Fibroblast of lung (primary cell): ENCODE results near the gene LIN37.

Experiments
- EZH2 ChIP-seq: IDR thresholded peaks from 2 replicates; pipeline ENCODE4 v1.5.1; 2012; ENCODE audit warnings: low read length, control low read depth, mild to moderate bottlenecking; ENCODE audit errors: missing control alignments
- TF ChIP-seq, protein P1 (sequence below), 2 donors: IDR thresholded peaks in 1 of 2; conservative IDR thresholded peaks in 1 of 2; 1 replicate in 1 of 2; 2 replicates in 1 of 2; pipeline ENCODE4 v1.5.1; 2011 to 2012; ENCODE audit warnings: low read length in 2 of 2, control low read depth in 1 of 2, inconsistent platforms in 1 of 2, low read depth in 1 of 2, mild to moderate bottlenecking in 1 of 2

DNA sequence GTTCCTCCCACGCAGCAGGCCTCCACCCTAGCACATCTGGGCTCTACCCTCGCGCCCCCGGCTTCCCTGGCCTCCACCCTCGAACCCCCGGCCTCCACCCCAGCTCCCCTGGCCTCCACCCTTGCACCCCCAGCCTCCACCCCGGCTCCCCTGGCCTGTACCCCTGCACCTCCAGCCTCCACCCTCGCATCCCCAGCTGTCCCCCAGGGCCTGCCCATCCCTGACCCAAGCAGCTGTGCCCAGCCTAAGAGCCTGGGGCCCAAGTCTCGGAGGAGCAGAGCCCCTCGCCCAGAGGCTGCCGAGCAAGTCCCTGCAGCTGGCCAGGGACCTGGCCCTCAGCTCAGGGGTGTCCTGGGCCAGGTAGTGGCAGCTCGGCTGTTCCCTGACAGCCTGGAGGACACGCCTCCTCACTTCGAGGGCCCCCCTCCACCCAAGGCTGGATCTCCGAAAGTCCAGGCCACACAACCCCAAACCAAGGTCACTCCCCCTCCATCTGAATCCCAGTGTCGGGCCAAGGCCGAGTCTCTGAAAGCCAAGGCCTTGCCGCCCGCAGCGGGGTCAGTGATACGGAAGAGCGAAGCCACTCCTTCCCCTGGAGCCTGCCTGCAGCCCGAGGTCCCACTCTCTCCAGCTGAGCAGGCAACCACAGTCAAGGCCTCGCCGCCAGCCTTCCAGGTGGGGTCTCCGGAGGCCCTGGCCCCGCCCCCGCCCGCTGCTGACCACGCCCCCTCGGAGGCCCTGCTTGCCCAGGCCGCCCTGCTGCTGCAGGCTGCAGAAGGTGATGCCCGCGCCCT lies 19.1 kb downstream of the LIN37 start:
- TF ChIP-seq EZH2, result no peak
- TF ChIP-seq, protein P1, sequence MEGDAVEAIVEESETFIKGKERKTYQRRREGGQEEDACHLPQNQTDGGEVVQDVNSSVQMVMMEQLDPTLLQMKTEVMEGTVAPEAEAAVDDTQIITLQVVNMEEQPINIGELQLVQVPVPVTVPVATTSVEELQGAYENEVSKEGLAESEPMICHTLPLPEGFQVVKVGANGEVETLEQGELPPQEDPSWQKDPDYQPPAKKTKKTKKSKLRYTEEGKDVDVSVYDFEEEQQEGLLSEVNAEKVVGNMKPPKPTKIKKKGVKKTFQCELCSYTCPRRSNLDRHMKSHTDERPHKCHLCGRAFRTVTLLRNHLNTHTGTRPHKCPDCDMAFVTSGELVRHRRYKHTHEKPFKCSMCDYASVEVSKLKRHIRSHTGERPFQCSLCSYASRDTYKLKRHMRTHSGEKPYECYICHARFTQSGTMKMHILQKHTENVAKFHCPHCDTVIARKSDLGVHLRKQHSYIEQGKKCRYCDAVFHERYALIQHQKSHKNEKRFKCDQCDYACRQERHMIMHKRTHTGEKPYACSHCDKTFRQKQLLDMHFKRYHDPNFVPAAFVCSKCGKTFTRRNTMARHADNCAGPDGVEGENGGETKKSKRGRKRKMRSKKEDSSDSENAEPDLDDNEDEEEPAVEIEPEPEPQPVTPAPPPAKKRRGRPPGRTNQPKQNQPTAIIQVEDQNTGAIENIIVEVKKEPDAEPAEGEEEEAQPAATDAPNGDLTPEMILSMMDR (conservative IDR thresholded peaks at IDR 0.05 in 1 of 2, IDR thresholded peaks at IDR 0.05 in 1 of 2; ENCODE audit: low read depth in 1 of 2, low read length in 2 of 2), result no peak
